PC-3 (cell line): ENCODE measurements around the gene SEMA4C. TPM values are rescaled to one million over a fixed set of nuclear protein-coding genes. Genes with fewer than 3 reads are reported as not detected.

Experiments
- ATAC-seq: fragments of 200-7000 bp; cut with Tn5 transposase; 2 replicates; pipeline ENCODE4 v1.9.1; 2020; ENCODE audit warnings: mild to moderate bottlenecking, moderate library complexity
- Bru-seq: library from RNA; stranded (reverse); fragments of 400-500 nt; gene quantifications from one replicate; lab custom pipeline; 2021; lab: Mats Ljungman, UMichigan
- BruChase-seq, 2 experiments: library from RNA; stranded (reverse); fragments of 400-500 nt; gene quantifications; one replicate each; lab custom pipeline; 2021; lab: Mats Ljungman, UMichigan
- BruUV-seq: library from RNA; stranded (reverse); fragments of 400-500 nt; replicated peaks from 2 replicates; lab custom pipeline; 2021; lab: Mats Ljungman, UMichigan
- CTCF ChIA-PET: fragments of 300-600 bp; sonication (Branson Sonifier 250); formaldehyde crosslinking; loops from one replicate; lab custom pipeline; 2022; ENCODE audit warnings: antibody characterized with exemption; lab: Charles Lee
- POLR2A ChIA-PET: fragments of 300-600 bp; sonication (Branson Sonifier 250); formaldehyde crosslinking; loops from one replicate; lab custom pipeline; 2022; ENCODE audit warnings: antibody characterized with exemption; ENCODE audit not compliant: unreplicated experiment; lab: Charles Lee
- DNase-seq: peaks from one replicate; pipeline ENCODE4 v3.0.0-alpha.2; 2015
- H2AFZ ChIP-seq: fragments of 300-600 bp; sonication (generic); 2 replicates; pipeline ENCODE4 v1.6.0; 2016; ENCODE audit warnings: antibody characterized with exemption, low read length
- H3F3A ChIP-seq: fragments of 300-600 bp; sonication (generic); one replicate; pipeline ENCODE4 v1.6.0; 2017; ENCODE audit warnings: antibody characterized with exemption, low read length, control low read depth, mild to moderate bottlenecking; ENCODE audit not compliant: unreplicated experiment
- H3K27ac ChIP-seq: fragments of 300-600 bp; sonication (generic); 2 replicates; pipeline ENCODE4 v1.5.1; 2016; ENCODE audit warnings: mild to moderate bottlenecking, low read length
- H3K27me3 ChIP-seq: fragments of 300-600 bp; sonication (generic); 2 replicates; pipeline ENCODE4 v1.6.1; 2016; ENCODE audit warnings: low read length, mixed read lengths
- H3K36me3 ChIP-seq: fragments of 300-600 bp; sonication (generic); 2 replicates; pipeline ENCODE4 v1.6.1; 2016; ENCODE audit warnings: low read depth, mixed run types, low read length, mixed read lengths
- H3K4me1 ChIP-seq: fragments of 300-600 bp; sonication (generic); 2 replicates; pipeline ENCODE4 v1.5.1; 2016; ENCODE audit warnings: low read length; ENCODE audit not compliant: insufficient read depth
- H3K4me2 ChIP-seq: fragments of 300-600 bp; sonication (generic); 2 replicates; pipeline ENCODE4 v1.6.0; 2016; ENCODE audit warnings: low read length
- H3K4me3 ChIP-seq: fragments of 300-600 bp; sonication (generic); 2 replicates; pipeline ENCODE4 v1.5.1; 2016; ENCODE audit warnings: mild to moderate bottlenecking, low read length, mixed read lengths
- H3K79me2 ChIP-seq: fragments of 300-600 bp; sonication (generic); 2 replicates; pipeline ENCODE4 v1.6.1; 2017; ENCODE audit warnings: low read length, mixed read lengths
- H3K9ac ChIP-seq: fragments of 300-600 bp; sonication (generic); 2 replicates; pipeline ENCODE4 v1.6.0; 2016; ENCODE audit warnings: mild to moderate bottlenecking, low read length
- H3K9me2 ChIP-seq: fragments of 300-600 bp; sonication (generic); replicated peaks from 2 replicates; pipeline ENCODE4 v1.6.1; 2016; ENCODE audit warnings: mixed run types, low read length, mixed read lengths
- H3K9me3 ChIP-seq: fragments of 300-600 bp; sonication (generic); 2 replicates; pipeline ENCODE4 v1.6.1; 2016; ENCODE audit warnings: low read length, mixed read lengths
- H4K20me1 ChIP-seq: fragments of 300-600 bp; sonication (generic); 2 replicates; pipeline ENCODE4 v1.6.1; 2016; ENCODE audit warnings: low read length, mixed read lengths
- EZH2 ChIP-seq: fragments of 300-600 bp; sonication (generic); IDR thresholded peaks from one replicate; pipeline ENCODE4 v1.6.1; 2017; ENCODE audit warnings: antibody characterized with exemption, mild to moderate bottlenecking, low read length; ENCODE audit not compliant: unreplicated experiment
- EZH2phosphoT487 ChIP-seq: fragments of 300-600 bp; sonication (generic); IDR thresholded peaks from 2 replicates; pipeline ENCODE4 v1.6.1; 2018; ENCODE audit warnings: mild to moderate bottlenecking, antibody characterized with exemption, low read length, borderline replicate concordance
- intact Hi-C: fragments of 100-400 bp; cut with micrococcal nuclease; formaldehyde crosslinking; loops from 2 replicates; pipeline ENCODE4 v1.9.0; 2023
- long read RNA-seq: library from polyadenylated mRNA; unstranded; transcript quantifications from one replicate; pipeline ENCODE4 v2.0.0, GENCODE V29; 2021; ENCODE audit not compliant: unreplicated experiment
- total RNA-seq: library from RNA; depleted of rRNA; stranded (reverse); fragments of >200 nt; gene quantifications from 2 replicates; pipeline ENCODE4 v1.2.3, GENCODE V29; 2014; rRNA removed
- TF ChIP-seq, protein P1 (sequence below): fragments of 300-600 bp; sonication (generic); conservative IDR thresholded peaks from 2 replicates; pipeline ENCODE4 v1.5.1; 2017; ENCODE audit warnings: antibody characterized with exemption, low read depth, mild to moderate bottlenecking, low read length

Gene SEMA4C, protein sequence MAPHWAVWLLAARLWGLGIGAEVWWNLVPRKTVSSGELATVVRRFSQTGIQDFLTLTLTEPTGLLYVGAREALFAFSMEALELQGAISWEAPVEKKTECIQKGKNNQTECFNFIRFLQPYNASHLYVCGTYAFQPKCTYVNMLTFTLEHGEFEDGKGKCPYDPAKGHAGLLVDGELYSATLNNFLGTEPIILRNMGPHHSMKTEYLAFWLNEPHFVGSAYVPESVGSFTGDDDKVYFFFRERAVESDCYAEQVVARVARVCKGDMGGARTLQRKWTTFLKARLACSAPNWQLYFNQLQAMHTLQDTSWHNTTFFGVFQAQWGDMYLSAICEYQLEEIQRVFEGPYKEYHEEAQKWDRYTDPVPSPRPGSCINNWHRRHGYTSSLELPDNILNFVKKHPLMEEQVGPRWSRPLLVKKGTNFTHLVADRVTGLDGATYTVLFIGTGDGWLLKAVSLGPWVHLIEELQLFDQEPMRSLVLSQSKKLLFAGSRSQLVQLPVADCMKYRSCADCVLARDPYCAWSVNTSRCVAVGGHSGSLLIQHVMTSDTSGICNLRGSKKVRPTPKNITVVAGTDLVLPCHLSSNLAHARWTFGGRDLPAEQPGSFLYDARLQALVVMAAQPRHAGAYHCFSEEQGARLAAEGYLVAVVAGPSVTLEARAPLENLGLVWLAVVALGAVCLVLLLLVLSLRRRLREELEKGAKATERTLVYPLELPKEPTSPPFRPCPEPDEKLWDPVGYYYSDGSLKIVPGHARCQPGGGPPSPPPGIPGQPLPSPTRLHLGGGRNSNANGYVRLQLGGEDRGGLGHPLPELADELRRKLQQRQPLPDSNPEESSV
- 20.6 and 29.8 TPM in 2 replicates for total RNA-seq
- Bru-seq, nascent RNA = percentile 74 among the genes with signal in this experiment
- percentile 83 among the genes with signal in this experiment for BruChase-seq, experiment 1, labeled RNA remaining after a 6-hour chase
- percentile 88 among the genes with signal in this experiment for BruChase-seq, experiment 2, labeled RNA remaining after a 2-hour chase
- long read RNA-seq, partial matches to known transcripts = 11 of 80 reads
- long read RNA-seq, other reads (novel, unspliced or antisense) = 66 of 80 reads

DNA sequence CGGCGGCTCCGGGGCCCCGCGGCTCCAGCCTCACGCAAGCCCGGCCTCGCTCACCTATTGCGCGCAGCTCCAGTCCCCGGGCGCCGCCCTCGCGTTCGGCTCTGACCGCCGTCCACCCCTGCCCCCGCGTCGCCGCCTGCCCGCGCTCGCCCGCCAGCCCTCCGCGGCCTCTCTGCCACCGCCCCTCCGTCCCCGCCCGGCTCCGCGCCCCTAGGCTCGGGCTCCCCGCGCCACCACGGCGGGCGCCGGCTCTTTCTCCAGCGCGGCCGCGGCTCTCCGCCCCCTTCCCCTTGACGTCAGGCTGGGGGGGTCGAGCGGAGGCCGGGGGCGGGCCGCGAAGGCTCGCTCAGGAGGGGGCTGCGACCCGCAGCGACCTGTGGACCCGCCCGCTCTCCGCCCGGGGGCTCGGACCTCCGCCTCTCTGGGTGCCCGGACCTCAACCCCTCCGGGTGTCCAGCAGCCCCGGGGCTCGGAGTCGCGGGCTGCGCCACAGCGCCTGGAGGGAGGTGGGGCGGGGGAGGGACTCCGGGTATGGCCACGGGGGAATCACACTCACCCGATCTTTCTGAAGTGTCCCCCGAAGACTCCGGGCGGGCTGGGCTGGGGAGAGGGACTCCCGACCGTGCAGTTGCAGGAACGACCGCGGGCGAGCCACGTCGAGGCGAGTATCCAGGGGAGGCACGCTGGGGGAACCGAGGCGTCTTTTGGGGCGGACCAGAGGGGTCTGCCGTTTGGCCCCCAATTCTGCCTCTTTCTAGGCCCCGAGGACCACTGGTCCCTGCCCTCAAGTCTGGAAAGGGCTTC, at the start of gene SEMA4C:
TSS of gene SEMA4C (minus strand) at position 259 of the 804 bp plus-strand sequence. CDS start 2,194 bp downstream, outside the sequence.
- Histone ChIP-seq H4K20me1 (no peaks in the 10 kb centered on the region), H3K27ac (peak within 1 kb of the TSS; percentile 38), H3K79me2 (peaks cover 35% of the 10 kb centered on the region), H3F3A (no peaks in the 10 kb centered on the region), H3K9me2 (no peaks in the 10 kb centered on the region), H2AFZ (peak within 1 kb of the TSS; percentile 98), H3K4me2 (peak within 1 kb of the TSS; percentile 98), H3K9ac (peak within 1 kb of the TSS; percentile 91), H3K9me3 (no peaks in the 10 kb centered on the region), H3K27me3 (no peaks in the 10 kb centered on the region), H3K4me3 (peak within 1 kb of the TSS; percentile 97), H3K4me1 (peaks cover 38% of the 10 kb centered on the region), H3K36me3 (peaks cover 10% of the 10 kb centered on the region; the same call in 1 of the 2 replicates)
- peak; percentile 25 for ATAC-seq
- no peak for TF ChIP-seq EZH2
- TF ChIP-seq, protein P1, sequence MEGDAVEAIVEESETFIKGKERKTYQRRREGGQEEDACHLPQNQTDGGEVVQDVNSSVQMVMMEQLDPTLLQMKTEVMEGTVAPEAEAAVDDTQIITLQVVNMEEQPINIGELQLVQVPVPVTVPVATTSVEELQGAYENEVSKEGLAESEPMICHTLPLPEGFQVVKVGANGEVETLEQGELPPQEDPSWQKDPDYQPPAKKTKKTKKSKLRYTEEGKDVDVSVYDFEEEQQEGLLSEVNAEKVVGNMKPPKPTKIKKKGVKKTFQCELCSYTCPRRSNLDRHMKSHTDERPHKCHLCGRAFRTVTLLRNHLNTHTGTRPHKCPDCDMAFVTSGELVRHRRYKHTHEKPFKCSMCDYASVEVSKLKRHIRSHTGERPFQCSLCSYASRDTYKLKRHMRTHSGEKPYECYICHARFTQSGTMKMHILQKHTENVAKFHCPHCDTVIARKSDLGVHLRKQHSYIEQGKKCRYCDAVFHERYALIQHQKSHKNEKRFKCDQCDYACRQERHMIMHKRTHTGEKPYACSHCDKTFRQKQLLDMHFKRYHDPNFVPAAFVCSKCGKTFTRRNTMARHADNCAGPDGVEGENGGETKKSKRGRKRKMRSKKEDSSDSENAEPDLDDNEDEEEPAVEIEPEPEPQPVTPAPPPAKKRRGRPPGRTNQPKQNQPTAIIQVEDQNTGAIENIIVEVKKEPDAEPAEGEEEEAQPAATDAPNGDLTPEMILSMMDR = no peak
- TF ChIP-seq EZH2phosphoT487 = no peak
- POLR2A ChIA-PET = no interaction called here
- CTCF ChIA-PET = no interaction called here
- no peak for DNase-seq
- BruUV-seq = no TSS peak
- intact Hi-C loops = loop anchor here (5.0 kb wide), 2 partner anchors 82 to 242 kb away; partner anchors contain the start of gene ANKRD36

DNA sequence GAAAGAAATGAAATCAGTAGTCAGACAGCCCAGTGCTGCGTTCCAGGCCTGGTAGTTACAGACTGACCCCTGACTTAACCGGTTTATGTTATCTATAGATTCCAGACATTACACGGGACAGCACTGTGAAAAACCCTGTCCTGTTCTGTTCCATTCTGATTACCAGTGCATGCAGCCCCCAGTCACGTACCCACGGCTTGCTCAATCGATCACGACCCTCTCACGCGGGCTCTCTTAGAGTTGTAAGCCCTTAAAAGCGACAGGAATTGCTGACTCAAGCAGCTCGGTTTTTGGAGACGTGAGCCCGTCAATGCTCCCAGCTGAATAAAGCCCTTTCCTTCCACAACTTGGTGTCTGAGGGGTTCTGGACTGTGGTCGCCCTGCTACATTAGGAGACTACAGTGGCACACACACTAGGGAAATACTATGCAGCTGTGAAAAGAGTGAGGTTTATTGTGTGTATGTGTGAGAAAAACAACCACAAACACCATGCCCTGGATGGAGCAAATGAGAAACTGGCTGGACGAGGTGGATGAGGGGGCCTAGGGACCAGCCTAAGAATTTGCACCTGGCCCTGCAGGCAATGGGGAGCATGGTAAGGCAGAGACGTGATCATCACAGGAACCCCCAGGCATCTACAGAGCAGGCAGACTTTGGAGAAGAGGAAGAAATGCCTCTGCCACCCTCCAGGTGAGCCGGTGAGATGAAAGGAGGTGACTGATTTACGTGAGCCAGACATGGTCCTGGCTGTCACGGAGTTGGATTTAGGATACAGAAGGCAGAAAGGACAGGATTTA, 49.1 kb upstream of the SEMA4C start:
- Histone ChIP-seq H3F3A (no peaks in the 10 kb centered on the region), H3K27me3 (no peaks in the 10 kb centered on the region), H2AFZ (no peak overlapping the region), H3K9me3 (no peaks in the 10 kb centered on the region), H4K20me1 (no peaks in the 10 kb centered on the region), H3K9ac (no peak overlapping the region), H3K4me2 (no peak overlapping the region), H3K9me2 (no peaks in the 10 kb centered on the region), H3K27ac (no peak overlapping the region), H3K4me1 (peaks cover 17% of the 10 kb centered on the region), H3K4me3 (no peak overlapping the region), H3K36me3 (no peaks in the 10 kb centered on the region), H3K79me2 (no peaks in the 10 kb centered on the region)
- TF ChIP-seq, protein P1 = no peak
- TF ChIP-seq EZH2phosphoT487 = no peak
- TF ChIP-seq EZH2 = no peak
- no TSS peak for BruUV-seq
- CTCF ChIA-PET = no interaction called here
- ATAC-seq = no peak
- POLR2A ChIA-PET = no interaction called here
- intact Hi-C loops = loop anchor here (5.0 kb wide), 1 partner anchor 62 kb away; the partner anchor contains the start of gene ANKRD39
- DNase-seq = no peak
